Mucosa of descending colon (tissue), 3 donors: Measurements from ENCODE around the gene SPAAR. TPM values are rescaled to one million over a fixed set of nuclear protein-coding genes. Genes with fewer than 3 reads are reported as not detected.
A peak's percentile ranks its signal among the peaks of the same experiment; 100 is the strongest.

Experiments
- ATAC-seq: fragments of 200-7000 bp; cut with Tn5 transposase; one replicate; pipeline ENCODE4 v1.9.1; 2020; ENCODE audit warnings: mild to moderate bottlenecking, moderate library complexity
- DNase-seq, 3 donors: peaks; one replicate each; pipeline ENCODE4 v3.0.0-alpha.2; 2020
- H3K36me3 ChIP-seq: fragments of 200-600 bp; one replicate; pipeline ENCODE4 v1.8.0; 2021; ENCODE audit warnings: low read depth, mild to moderate bottlenecking
- H3K4me1 ChIP-seq: fragments of 200-600 bp; one replicate; pipeline ENCODE4 v1.8.0; 2021; ENCODE audit warnings: low read depth, mild to moderate bottlenecking
- H3K4me3 ChIP-seq: fragments of 200-600 bp; one replicate; pipeline ENCODE4 v1.8.0; 2021; ENCODE audit warnings: mild to moderate bottlenecking
- H3K9me3 ChIP-seq: fragments of 200-600 bp; one replicate; pipeline ENCODE4 v1.8.0; 2021; ENCODE audit warnings: mild to moderate bottlenecking
- intact Hi-C, 2 donors: fragments of 100-400 bp; cut with DNase I in 1 of 2; cut with micrococcal nuclease in 1 of 2; formaldehyde crosslinking; loops; one replicate each; pipeline versions ENCODE4 v1.11.0 to v1.11.1; 2022; cut with DNase I, micrococcal nuclease
- total RNA-seq, 3 donors: library from RNA; stranded (reverse); fragmentation: NEBNext Ultra II Directional in 2 of 3; extraction: Animal tissue kit (Norgen Biotek cat#: 25700) in 2 of 3; gene quantifications; one replicate each; pipeline versions ENCODE4 v1.2.1 to v1.2.4, GENCODE V29; 2021 to 2023
- TF ChIP-seq, protein P1 (sequence below): fragments of 200-600 bp; IDR thresholded peaks from one replicate; pipeline ENCODE4 v1.8.0; 2022; ENCODE audit warnings: antibody characterized with exemption, mild to moderate bottlenecking
- donor health status: DM: no; HTN: no; CAD: no; lungs with moderate emphysema.
- donor health status: DM: no; HTN: no; CAD: no.
- donor health status: DM: no; HTN: yes; CAD: no.

Gene SPAAR
- total RNA-seq, 3 donors from 2014 or later: 2.0 to 2.9 (median 2.0) TPM

DNA sequence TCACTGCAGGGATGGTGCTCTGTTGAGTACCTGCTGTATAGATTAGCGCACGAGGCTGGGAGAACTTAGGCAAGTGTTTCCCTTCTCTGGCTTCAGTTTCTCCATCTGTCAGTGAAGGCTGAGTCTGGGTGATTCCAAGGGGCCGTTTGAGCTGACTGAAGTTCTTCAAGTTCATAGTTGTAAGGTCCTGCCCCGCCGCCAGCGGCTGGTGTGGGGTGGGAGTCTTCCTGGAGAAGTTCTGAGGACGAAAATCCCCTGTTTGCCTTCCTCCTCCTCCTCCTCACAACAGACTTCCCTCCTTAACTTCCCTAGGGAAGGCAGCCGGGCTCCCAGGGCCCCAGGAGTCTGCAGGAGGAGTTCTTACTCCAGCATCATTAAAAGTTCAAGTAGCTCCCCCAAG lies 5.0 kb upstream of the SPAAR start:
- DNase-seq: no peak
- intact Hi-C loops: loop anchor here in 1 of 2 donors (5.0 kb wide), 1 partner anchor 43 kb away; no protein-coding TSS in a partner anchor
- H3K4me3 ChIP-seq: no peak overlapping the region
- no peaks in the 10 kb centered on the region for H3K36me3 ChIP-seq
- H3K4me1 ChIP-seq: peaks cover 52% of the 10 kb centered on the region
- H3K9me3 ChIP-seq: no peaks in the 10 kb centered on the region
- no peak for ATAC-seq
- TF ChIP-seq, protein P1, sequence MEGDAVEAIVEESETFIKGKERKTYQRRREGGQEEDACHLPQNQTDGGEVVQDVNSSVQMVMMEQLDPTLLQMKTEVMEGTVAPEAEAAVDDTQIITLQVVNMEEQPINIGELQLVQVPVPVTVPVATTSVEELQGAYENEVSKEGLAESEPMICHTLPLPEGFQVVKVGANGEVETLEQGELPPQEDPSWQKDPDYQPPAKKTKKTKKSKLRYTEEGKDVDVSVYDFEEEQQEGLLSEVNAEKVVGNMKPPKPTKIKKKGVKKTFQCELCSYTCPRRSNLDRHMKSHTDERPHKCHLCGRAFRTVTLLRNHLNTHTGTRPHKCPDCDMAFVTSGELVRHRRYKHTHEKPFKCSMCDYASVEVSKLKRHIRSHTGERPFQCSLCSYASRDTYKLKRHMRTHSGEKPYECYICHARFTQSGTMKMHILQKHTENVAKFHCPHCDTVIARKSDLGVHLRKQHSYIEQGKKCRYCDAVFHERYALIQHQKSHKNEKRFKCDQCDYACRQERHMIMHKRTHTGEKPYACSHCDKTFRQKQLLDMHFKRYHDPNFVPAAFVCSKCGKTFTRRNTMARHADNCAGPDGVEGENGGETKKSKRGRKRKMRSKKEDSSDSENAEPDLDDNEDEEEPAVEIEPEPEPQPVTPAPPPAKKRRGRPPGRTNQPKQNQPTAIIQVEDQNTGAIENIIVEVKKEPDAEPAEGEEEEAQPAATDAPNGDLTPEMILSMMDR: no peak

DNA sequence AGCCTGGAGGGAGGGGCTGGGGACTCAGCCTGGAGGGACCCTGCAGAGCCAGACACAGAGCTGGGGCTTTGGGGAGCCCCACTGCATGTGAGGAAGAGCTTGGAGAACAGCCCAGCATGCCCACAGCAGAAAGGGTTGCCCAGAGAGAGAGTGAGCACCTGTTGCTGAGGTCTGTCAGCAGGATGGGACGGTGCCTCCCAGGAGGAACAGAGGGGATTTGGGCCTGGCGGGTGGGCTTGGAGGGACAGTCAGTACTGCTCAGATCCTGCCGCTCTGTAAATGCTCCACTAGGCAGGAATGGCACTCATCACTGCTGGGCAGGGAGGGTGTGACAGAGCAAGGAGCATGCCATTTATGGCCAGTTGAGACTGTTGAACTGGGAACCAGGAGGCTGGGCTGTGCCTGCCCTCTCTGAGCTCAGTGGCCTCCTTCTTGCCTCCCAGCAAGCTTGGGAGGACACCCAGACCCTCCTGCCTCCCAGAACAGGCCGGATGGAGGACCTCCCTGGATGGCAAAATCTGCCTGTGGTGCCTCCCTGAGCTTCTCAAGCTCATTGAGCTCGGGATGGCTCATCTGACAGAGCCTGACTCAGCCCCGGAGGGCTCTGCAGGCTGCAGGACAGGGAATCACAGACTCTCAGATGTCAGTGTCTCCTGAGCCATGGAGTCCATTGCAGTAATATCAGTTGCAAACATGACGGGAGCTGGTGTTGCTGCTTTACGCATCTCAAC lies 4.1 kb upstream of the SPAAR start:
- intact Hi-C loops: loop anchor here in 1 of 2 donors (5.0 kb wide), 1 partner anchor 42 kb away; no protein-coding TSS in a partner anchor
- H3K9me3 ChIP-seq: no peaks in the 10 kb centered on the region

DNA sequence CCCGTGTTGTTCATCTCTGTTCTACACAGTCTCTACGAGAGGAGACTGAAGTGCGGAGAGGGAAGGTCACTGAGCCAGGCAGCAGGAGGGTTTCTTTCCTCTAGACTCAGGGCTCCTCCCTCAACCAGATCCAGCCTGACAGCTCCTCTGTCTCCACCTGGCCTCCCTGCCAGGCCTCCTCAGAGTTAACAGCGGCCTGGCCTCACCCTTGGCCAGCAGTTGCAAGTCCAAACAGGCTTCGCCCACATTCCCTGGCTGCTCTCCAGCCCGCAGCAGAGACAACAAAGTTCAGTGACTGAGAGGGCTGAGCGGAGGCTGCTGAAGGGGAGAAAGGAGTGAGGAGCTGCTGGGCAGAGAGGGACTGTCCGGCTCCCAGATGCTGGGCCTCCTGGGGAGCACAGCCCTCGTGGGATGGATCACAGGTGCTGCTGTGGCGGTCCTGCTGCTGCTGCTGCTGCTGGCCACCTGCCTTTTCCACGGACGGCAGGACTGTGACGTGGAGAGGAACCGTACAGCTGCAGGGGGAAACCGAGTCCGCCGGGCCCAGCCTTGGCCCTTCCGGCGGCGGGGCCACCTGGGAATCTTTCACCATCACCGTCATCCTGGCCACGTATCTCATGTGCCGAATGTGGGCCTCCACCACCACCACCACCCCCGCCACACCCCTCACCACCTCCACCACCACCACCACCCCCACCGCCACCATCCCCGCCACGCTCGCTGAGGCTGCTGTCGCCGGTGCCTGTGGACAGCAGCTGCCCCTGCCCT lies 3.2 kb upstream of the SPAAR start, which contains the start of gene HRCT1:
Gene HRCT1 (plus strand): TSS at position 291 of the 768 bp plus-strand sequence. CDS start 86 bp downstream, at position 377.
- ATAC-seq (peak; percentile 80), DNase-seq (peak; percentile 96)
- Histone ChIP-seq H3K9me3 (no peaks in the 10 kb centered on the region), H3K36me3 (no peaks in the 10 kb centered on the region), H3K4me1 (peaks cover 70% of the 10 kb centered on the region), H3K4me3 (no peak within 1 kb of the TSS)
- intact Hi-C loops: loop anchor here in 1 of 2 donors (5.0 kb wide), 1 partner anchor 41 kb away; no protein-coding TSS in a partner anchor
- TF ChIP-seq, protein P1: no peak

More for the DNA sequence above, 4.1 kb upstream of the SPAAR start:
- no peak overlapping the region for H3K4me3 ChIP-seq
- no peaks in the 10 kb centered on the region for H3K36me3 ChIP-seq
- H3K4me1 ChIP-seq: peaks cover 61% of the 10 kb centered on the region
- TF ChIP-seq, protein P1: no peak
- ATAC-seq (peak; percentile 67), DNase-seq (peak; percentile 70 to 75 (median 72))

- ATAC-seq (peak; percentile 16), DNase-seq (peak; percentile 60 to 69 (median 66))
- Histone ChIP-seq H3K36me3 (no peaks in the 10 kb centered on the region), H3K9me3 (no peaks in the 10 kb centered on the region), H3K4me1 (peaks cover 72% of the 10 kb centered on the region), H3K4me3 (no peak overlapping the region)
- TF ChIP-seq, protein P1: no peak
- intact Hi-C loops: loop anchor here in 1 of 2 donors (5.0 kb wide), 1 partner anchor 40 kb away; no protein-coding TSS in a partner anchor
These were observed 2.2 kb upstream of the SPAAR start for GRCh38 chr9:35906923-35907699.
